ENCODE data around the gene CACNA1I.

DNA sequence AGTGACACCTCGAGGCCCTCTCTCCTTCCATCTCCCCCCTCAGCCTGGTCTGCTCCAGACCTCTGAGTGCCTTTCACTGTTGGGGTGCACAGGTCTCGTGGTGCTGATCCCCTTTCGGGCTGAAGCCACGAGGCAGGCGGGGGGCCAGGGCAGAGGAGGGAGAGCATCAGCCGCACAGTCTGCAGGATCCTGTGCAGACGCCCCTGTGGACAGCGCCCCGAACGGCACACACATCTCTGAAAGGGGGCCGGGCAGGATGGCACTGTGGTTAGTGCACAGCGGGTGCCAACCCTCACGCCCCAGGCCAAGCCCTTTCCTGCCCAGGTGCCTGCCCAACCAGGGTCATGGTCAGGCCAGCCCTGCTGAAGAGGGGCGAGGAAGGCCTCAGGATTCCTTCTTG, 56.7 kb downstream of the CACNA1I start:
- TF ChIP-seq EGR1 (IDR thresholded peaks at IDR 0.05; ENCODE audit: low read depth): no peak
- no peak for TF ChIP-seq POLR2AphosphoS5 (IDR thresholded peaks at IDR 0.05; ENCODE audit: low read depth, low read length)
- TF ChIP-seq CEBPB (IDR thresholded peaks at IDR 0.05; ENCODE audit: low read depth): no peak
- TF ChIP-seq, protein P1, sequence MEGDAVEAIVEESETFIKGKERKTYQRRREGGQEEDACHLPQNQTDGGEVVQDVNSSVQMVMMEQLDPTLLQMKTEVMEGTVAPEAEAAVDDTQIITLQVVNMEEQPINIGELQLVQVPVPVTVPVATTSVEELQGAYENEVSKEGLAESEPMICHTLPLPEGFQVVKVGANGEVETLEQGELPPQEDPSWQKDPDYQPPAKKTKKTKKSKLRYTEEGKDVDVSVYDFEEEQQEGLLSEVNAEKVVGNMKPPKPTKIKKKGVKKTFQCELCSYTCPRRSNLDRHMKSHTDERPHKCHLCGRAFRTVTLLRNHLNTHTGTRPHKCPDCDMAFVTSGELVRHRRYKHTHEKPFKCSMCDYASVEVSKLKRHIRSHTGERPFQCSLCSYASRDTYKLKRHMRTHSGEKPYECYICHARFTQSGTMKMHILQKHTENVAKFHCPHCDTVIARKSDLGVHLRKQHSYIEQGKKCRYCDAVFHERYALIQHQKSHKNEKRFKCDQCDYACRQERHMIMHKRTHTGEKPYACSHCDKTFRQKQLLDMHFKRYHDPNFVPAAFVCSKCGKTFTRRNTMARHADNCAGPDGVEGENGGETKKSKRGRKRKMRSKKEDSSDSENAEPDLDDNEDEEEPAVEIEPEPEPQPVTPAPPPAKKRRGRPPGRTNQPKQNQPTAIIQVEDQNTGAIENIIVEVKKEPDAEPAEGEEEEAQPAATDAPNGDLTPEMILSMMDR (IDR thresholded peaks at IDR 0.05 in 2 of 3, conservative IDR thresholded peaks at IDR 0.05 in 1 of 3; ENCODE audit: borderline replicate concordance in 1 of 3, insufficient read depth in 1 of 3, low read depth in 2 of 3, low read length in 2 of 3): no peak
- no peak for TF ChIP-seq POLR2A (IDR thresholded peaks at IDR 0.05; ENCODE audit: borderline replicate concordance, extremely low read depth, insufficient read depth, insufficient read length)
- no peak for TF ChIP-seq JUND (IDR thresholded peaks at IDR 0.05)
- TF ChIP-seq EZH2 (IDR thresholded peaks at IDR 0.05): no peak
- no peak for TF ChIP-seq SP1 (IDR thresholded peaks at IDR 0.05; ENCODE audit: low read depth)
- TF ChIP-seq, protein P2, sequence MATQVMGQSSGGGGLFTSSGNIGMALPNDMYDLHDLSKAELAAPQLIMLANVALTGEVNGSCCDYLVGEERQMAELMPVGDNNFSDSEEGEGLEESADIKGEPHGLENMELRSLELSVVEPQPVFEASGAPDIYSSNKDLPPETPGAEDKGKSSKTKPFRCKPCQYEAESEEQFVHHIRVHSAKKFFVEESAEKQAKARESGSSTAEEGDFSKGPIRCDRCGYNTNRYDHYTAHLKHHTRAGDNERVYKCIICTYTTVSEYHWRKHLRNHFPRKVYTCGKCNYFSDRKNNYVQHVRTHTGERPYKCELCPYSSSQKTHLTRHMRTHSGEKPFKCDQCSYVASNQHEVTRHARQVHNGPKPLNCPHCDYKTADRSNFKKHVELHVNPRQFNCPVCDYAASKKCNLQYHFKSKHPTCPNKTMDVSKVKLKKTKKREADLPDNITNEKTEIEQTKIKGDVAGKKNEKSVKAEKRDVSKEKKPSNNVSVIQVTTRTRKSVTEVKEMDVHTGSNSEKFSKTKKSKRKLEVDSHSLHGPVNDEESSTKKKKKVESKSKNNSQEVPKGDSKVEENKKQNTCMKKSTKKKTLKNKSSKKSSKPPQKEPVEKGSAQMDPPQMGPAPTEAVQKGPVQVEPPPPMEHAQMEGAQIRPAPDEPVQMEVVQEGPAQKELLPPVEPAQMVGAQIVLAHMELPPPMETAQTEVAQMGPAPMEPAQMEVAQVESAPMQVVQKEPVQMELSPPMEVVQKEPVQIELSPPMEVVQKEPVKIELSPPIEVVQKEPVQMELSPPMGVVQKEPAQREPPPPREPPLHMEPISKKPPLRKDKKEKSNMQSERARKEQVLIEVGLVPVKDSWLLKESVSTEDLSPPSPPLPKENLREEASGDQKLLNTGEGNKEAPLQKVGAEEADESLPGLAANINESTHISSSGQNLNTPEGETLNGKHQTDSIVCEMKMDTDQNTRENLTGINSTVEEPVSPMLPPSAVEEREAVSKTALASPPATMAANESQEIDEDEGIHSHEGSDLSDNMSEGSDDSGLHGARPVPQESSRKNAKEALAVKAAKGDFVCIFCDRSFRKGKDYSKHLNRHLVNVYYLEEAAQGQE (IDR thresholded peaks at IDR 0.05; ENCODE audit: low read depth): no peak
